Stimulated activated memory B cell treated with anti-CD40 and anti-IgM and Interleukin-4, amounts not matched to agents 10 μg/mL and 1 μg/mL and 100 μg/mL, for 72 hours (primary cell): Measurements from ENCODE around the gene TNNI3K.
"Not testable (repeated sequence)": the region's sequence is repeated elsewhere in the genome, so short reads cannot be mapped to it uniquely, and the experiment has no call there.

Experiments
- ATAC-seq: fragments of 150-1000 bp; cut with Tn5 transposase; 2 replicates; pipeline ENCODE4 v1.10.0; 2021
- H3K27ac Mint-ChIP-seq: one replicate; pipeline ENCODE4 v1.8.0; 2022; ENCODE audit warnings: mild to moderate bottlenecking, mixed read lengths
- H3K27me3 Mint-ChIP-seq: one replicate; pipeline ENCODE4 v1.8.0; 2022; ENCODE audit warnings: mixed read lengths
- H3K36me3 Mint-ChIP-seq: one replicate; pipeline ENCODE4 v1.8.0; 2022; ENCODE audit warnings: mixed read lengths
- H3K4me1 Mint-ChIP-seq: one replicate; pipeline ENCODE4 v1.8.0; 2022; ENCODE audit warnings: mixed read lengths
- H3K4me3 Mint-ChIP-seq: one replicate; pipeline ENCODE4 v1.8.0; 2022; ENCODE audit warnings: mild to moderate bottlenecking, moderate library complexity, mixed read lengths
- H3K9me3 Mint-ChIP-seq: one replicate; pipeline ENCODE4 v1.8.0; 2022; ENCODE audit warnings: mixed read lengths

TNNI3K gene

GRCh38 chr1:74246315-74246714 lies 11.1 kb downstream of the TNNI3K start:
- Mint-ChIP-seq H3K36me3 (no peaks in the 10 kb centered on the region), H3K27me3 (no peaks in the 10 kb centered on the region), H3K4me1 (no peaks in the 10 kb centered on the region), H3K4me3 (no peak overlapping the region), H3K9me3 (no peaks in the 10 kb centered on the region), H3K27ac (no peak overlapping the region)
- ATAC-seq = no peak

GRCh38 chr1:74247881-74248528 lies 12.8 kb downstream of the TNNI3K start:
- peak; percentile 41 for ATAC-seq
- Mint-ChIP-seq H3K9me3 (no peaks in the 10 kb centered on the region), H3K27ac (no peak overlapping the region), H3K27me3 (no peaks in the 10 kb centered on the region), H3K4me1 (no peaks in the 10 kb centered on the region), H3K4me3 (no peak overlapping the region), H3K36me3 (no peaks in the 10 kb centered on the region)

GRCh38 chr1:74253243-74253824 lies 18.1 kb downstream of the TNNI3K start:
- H3K9me3 Mint-ChIP-seq, H3K27ac Mint-ChIP-seq, H3K4me3 Mint-ChIP-seq, H3K27me3 Mint-ChIP-seq, H3K36me3 Mint-ChIP-seq, H3K4me1 Mint-ChIP-seq: not testable (repeated sequence)
- peak; percentile 31 for ATAC-seq

GRCh38 chr1:74266001-74266400 lies 30.8 kb downstream of the TNNI3K start:
- Mint-ChIP-seq H3K36me3 (no peaks in the 10 kb centered on the region), H3K27ac (no peak overlapping the region), H3K4me3 (no peak overlapping the region), H3K9me3 (no peaks in the 10 kb centered on the region), H3K4me1 (no peaks in the 10 kb centered on the region), H3K27me3 (no peaks in the 10 kb centered on the region)
- ATAC-seq = no peak

- H3K27me3 Mint-ChIP-seq = no peaks in the 10 kb centered on the region
- H3K4me3 Mint-ChIP-seq = no peak overlapping the region
- ATAC-seq = no peak
- no peaks in the 10 kb centered on the region for H3K4me1 Mint-ChIP-seq
- H3K36me3 Mint-ChIP-seq = peaks cover 5% of the 10 kb centered on the region
- no peak overlapping the region for H3K27ac Mint-ChIP-seq
- peaks cover 5% of the 10 kb centered on the region for H3K9me3 Mint-ChIP-seq
Measured at GRCh38 chr1:74271503-74271902, 36.3 kb downstream of the TNNI3K start.

- Mint-ChIP-seq H3K4me1 (no peaks in the 10 kb centered on the region), H3K4me3 (no peak overlapping the region), H3K27ac (no peak overlapping the region), H3K36me3 (no peaks in the 10 kb centered on the region), H3K27me3 (no peaks in the 10 kb centered on the region), H3K9me3 (peaks cover 4% of the 10 kb centered on the region)
- ATAC-seq = no peak
Measured at GRCh38 chr1:74280642-74281396, 45.6 kb downstream of the TNNI3K start.

- H3K4me1 Mint-ChIP-seq = no peaks in the 10 kb centered on the region
- H3K9me3 Mint-ChIP-seq = peaks cover 17% of the 10 kb centered on the region
- no peaks in the 10 kb centered on the region for H3K36me3 Mint-ChIP-seq
- H3K4me3 Mint-ChIP-seq = no peak overlapping the region
- H3K27ac Mint-ChIP-seq = no peak overlapping the region
- ATAC-seq = peak; percentile 16
- H3K27me3 Mint-ChIP-seq = no peaks in the 10 kb centered on the region
Measured at GRCh38 chr1:74286414-74286813, 51.2 kb downstream of the TNNI3K start.

GRCh38 chr1:74314438-74314837 lies 79.3 kb downstream of the TNNI3K start:
- Mint-ChIP-seq H3K9me3 (no peaks in the 10 kb centered on the region), H3K27ac (no peak overlapping the region), H3K4me1 (no peaks in the 10 kb centered on the region), H3K4me3 (no peak overlapping the region), H3K36me3 (no peaks in the 10 kb centered on the region), H3K27me3 (no peaks in the 10 kb centered on the region)
- no peak for ATAC-seq

- no peaks in the 10 kb centered on the region for H3K4me1 Mint-ChIP-seq
- no peak for ATAC-seq
- H3K9me3 Mint-ChIP-seq = no peaks in the 10 kb centered on the region
- H3K27me3 Mint-ChIP-seq = no peaks in the 10 kb centered on the region
- H3K36me3 Mint-ChIP-seq = no peaks in the 10 kb centered on the region
- no peak overlapping the region for H3K27ac Mint-ChIP-seq
- no peak overlapping the region for H3K4me3 Mint-ChIP-seq
Measured at GRCh38 chr1:74316302-74316701, 81.1 kb downstream of the TNNI3K start.

GRCh38 chr1:74317663-74318062 lies 82.5 kb downstream of the TNNI3K start:
- no peak for ATAC-seq
- H3K27ac Mint-ChIP-seq = no peak overlapping the region

GRCh38 chr1:74323937-74324473 lies 88.8 kb downstream of the TNNI3K start:
- no peaks in the 10 kb centered on the region for H3K4me1 Mint-ChIP-seq

More at GRCh38 chr1:74317663-74318062, 82.5 kb downstream of the TNNI3K start:
- Mint-ChIP-seq H3K4me3 (no peak overlapping the region), H3K27me3 (no peaks in the 10 kb centered on the region), H3K4me1 (no peaks in the 10 kb centered on the region), H3K9me3 (no peaks in the 10 kb centered on the region), H3K36me3 (no peaks in the 10 kb centered on the region)

GRCh38 chr1:74324684-74325448 lies 89.7 kb downstream of the TNNI3K start:
- peak; percentile 43 for ATAC-seq

More at GRCh38 chr1:74323937-74324473, 88.8 kb downstream of the TNNI3K start:
- H3K27ac Mint-ChIP-seq = no peak overlapping the region
- no peaks in the 10 kb centered on the region for H3K9me3 Mint-ChIP-seq
- H3K27me3 Mint-ChIP-seq = no peaks in the 10 kb centered on the region
- no peak for ATAC-seq
- H3K4me3 Mint-ChIP-seq = no peak overlapping the region
- H3K36me3 Mint-ChIP-seq = no peaks in the 10 kb centered on the region

GRCh38 chr1:74328851-74329250 lies 93.7 kb downstream of the TNNI3K start:
- H3K27ac Mint-ChIP-seq = no peak overlapping the region
- H3K9me3 Mint-ChIP-seq = no peaks in the 10 kb centered on the region
- H3K27me3 Mint-ChIP-seq = no peaks in the 10 kb centered on the region
- no peaks in the 10 kb centered on the region for H3K36me3 Mint-ChIP-seq
- no peaks in the 10 kb centered on the region for H3K4me1 Mint-ChIP-seq
- H3K4me3 Mint-ChIP-seq = no peak overlapping the region
- ATAC-seq = no peak

More at GRCh38 chr1:74324684-74325448, 89.7 kb downstream of the TNNI3K start:
- Mint-ChIP-seq H3K4me3 (no peak overlapping the region), H3K36me3 (no peaks in the 10 kb centered on the region), H3K27ac (no peak overlapping the region), H3K27me3 (no peaks in the 10 kb centered on the region), H3K9me3 (no peaks in the 10 kb centered on the region), H3K4me1 (no peaks in the 10 kb centered on the region)

GRCh38 chr1:74333244-74333643 lies 98.1 kb downstream of the TNNI3K start:
- H3K27me3 Mint-ChIP-seq = no peaks in the 10 kb centered on the region
- H3K27ac Mint-ChIP-seq = no peak overlapping the region
- H3K36me3 Mint-ChIP-seq = no peaks in the 10 kb centered on the region
- ATAC-seq = no peak
- H3K4me1 Mint-ChIP-seq = no peaks in the 10 kb centered on the region
- H3K9me3 Mint-ChIP-seq = no peaks in the 10 kb centered on the region
- H3K4me3 Mint-ChIP-seq = no peak overlapping the region

- Mint-ChIP-seq H3K4me3 (no peak overlapping the region), H3K9me3 (no peaks in the 10 kb centered on the region), H3K4me1 (no peaks in the 10 kb centered on the region)
Measured at GRCh38 chr1:74334147-74334546, 99.0 kb downstream of the TNNI3K start.

More at GRCh38 chr1:74334147-74334546, 99.0 kb downstream of the TNNI3K start:
- Mint-ChIP-seq H3K36me3 (no peaks in the 10 kb centered on the region), H3K27ac (no peak overlapping the region), H3K27me3 (no peaks in the 10 kb centered on the region)
- ATAC-seq = no peak
